ENCODE data around the gene ZBTB24.

The ZBTB24 gene

DNA sequence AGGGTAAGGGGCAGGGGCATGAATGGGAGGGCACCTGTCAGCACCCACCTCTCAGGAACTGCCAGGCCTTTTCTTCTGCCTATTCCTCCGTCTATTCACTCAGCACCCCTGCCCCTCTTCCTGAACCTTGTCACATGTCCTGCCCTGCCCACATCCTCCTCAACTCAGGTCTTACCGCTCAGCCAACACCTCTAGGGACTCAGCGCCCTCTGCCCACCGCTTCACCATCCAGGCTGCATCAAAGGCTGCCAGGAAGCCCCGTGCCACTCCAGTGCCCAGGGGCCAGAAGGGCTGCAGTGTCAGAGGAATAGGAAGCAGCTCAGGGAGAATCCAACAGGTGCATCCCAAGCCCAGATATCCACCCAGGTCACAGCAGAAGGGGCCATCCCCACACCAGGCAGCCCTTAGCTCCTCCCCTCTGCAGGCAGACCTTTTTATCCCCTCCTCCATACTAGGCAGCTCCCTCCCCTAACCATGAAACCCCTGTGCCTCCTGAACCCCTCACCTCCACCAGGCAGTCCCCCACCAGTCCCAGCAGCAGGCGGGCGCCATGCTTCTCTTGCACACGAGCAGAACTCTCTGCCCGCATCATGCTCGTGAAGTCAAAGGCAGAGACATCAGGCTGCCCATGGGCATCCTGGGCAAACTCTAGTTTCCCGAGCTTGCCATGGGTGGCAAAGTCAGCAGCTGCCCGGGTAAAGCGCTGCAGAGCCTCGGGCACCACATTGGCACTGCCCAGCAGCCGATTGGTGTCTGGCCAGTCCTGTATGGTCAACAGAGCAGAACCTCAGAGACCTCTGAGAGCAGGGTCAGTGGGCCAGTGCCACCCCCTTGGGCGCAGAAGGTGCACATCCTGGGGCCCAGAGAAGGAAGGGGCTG lies 33.0 kb downstream of the ZBTB24 start:
- DNase-seq (ENCODE audit: low spot score): no peak

DNA sequence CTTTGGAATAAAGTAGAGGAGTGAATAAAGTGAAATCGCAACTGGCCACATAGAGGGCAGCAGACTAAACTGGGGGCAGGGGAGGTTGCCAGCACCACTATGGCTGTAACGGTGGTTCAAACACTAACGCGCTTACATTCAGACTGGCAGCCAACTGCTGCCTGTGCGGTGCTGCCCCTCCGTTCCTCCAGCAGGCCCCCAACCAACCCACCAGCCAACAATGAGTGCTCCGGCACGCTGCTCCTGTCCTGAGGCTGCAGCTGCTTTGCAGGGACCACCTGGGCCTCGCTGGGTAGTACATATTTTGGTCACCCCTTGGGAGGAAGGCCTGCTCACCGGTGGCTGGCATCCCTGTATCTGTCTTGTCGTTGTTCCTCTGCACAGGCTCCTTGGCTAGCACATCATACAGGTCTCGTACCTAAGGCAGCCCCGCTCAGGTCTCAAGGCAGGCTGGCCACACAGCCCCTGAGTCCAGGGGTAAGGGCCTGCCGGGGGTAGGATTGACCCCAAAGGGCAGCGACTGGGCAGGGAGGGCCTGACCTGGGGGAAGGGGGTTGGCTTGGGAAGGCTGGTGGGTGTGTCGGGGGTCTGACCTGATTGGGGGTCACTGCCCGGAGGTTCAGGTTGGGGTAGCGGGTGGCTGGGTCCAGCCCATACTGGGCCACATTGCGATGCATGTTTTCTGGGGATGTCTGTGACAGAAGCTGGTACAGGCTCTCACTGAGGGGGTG lies 33.8 kb downstream of the ZBTB24 start:
- no peak for DNase-seq (ENCODE audit: low spot score)

DNA sequence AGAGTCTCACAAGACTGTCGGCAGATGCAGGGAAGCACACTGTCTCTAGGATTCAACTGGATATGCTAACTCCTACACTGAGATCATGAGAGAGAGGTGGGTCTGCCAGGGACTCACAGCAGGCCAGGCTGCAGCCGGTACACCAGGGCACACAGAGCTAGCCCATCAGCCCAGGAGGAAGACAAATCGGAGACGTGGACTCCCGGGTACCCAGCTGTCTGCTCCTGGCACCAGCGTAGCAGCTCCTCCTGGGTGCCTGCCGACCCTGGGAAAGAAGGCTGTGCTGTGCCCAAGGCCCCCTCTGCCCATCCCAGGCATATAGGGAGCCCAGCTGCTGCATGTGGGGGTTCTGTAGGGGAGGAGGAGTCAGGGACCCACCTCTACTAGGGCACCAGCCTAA lies 34.4 kb downstream of the ZBTB24 start:
- DNase-seq (ENCODE audit: low spot score): no peak

DNA sequence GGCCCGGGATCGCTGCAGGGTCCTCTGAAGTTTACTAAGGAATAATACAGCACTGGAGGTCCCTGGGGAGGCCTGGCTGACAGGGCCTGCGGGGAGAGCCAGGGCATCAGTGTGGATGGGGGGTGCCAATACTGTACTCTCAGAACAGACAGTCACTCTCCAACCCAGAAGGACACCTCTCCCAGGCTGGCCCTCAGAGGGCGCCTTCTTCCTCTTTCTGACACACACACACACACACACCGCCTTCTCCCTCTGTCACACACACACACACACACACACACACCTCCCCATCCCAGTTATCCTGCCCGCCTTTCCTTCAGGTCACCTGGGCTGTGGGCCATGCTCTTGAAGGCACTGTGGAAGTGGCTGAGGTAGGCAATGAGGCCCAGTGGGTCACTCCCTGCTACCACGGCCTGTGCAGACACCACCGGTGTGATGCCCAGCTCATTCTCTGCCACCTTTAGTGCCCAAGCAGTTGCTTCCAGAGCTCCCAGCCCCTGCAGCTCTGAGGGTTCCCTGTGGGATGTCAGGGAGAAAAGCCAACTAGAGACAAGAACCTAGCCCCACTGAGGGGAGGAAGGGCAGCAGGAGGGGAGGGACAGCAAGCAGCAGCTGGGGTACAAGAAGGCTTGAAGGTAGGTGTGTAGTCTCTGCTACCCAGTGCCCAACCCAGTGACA lies 35.0 kb downstream of the ZBTB24 start:
- DNase-seq (ENCODE audit: low spot score): no peak

DNA sequence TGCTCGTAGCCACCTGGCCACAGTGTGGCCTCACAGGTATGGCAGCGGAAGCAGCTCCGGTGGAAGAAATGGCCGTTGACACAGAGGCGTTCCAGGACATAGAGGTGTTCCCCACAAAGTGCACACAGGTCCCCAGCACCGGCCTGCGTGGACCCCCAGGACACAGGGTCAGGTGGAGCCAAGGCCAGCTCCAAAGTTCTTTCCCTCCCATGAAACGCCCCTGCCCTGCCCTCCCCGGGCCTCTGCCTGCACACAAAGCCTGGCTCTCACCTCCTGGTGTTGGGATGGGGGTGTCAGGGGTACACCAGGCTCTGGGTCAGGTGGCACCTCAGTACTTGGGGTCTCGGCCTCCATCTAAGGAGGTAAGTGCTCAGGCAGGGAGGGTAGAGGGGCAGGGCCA lies 35.9 kb downstream of the ZBTB24 start:
- DNase-seq (ENCODE audit: low spot score): no peak

DNA sequence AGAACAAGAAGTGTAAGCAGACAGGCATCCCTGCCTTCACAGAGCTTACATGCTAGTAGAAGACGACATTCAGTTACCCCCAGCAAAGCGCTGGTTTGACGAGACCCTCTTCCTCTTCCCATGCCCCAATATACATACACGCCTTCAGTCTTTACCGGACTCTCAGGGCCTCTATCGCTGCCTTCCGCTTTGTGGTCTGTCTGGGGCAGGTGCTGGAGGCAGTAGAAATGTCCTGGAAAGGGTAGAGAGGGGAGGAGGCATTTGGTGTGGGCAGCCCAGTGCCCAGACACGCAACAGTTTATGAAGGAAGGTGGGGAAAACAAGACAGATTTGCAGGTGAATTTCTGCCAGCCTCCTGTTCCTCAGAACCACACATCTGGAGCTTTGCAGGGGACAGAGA lies 36.5 kb downstream of the ZBTB24 start:
- DNase-seq (ENCODE audit: low spot score): no peak

DNA sequence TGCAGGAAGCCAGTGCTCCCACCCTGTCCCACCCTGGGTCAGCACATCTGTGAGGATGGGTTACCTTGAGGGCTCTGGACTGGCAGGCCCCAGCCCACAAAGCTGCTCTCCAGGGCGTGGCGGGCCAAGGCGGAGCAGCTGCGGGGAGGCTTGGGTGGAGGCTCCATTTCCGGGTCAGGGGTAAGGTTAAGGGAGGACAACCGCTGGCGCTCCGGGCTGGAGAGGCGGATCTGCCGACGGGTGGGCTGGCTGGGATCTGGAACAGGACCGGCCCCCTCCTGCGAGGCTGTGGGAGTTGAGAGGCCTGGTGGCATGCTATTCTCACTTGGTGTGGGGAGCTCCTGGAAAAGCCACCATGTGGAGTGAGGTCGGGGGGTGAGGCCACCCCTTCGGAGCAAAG lies 36.9 kb downstream of the ZBTB24 start:
- DNase-seq (ENCODE audit: low spot score): no peak

DNA sequence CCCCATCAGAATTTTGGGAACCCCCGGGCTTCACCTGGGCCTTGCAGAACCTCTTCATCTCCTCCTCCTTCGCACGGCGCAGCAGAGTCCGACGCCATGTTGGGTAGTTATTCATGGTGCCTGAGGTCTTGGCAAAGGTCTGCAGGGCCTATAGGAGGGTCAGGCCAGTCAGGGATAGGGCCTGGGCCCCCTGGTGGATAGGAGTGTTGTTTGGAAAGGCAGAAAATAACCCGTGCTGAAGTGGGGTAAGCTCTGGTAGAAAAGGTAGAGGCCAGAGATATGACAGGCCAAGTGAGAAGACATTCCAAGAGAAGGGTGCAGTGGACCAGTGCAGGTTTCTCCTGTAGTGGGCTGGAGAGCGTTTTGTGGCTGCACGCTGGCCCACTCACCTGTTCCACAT lies 37.6 kb downstream of the ZBTB24 start:
- DNase-seq (ENCODE audit: low spot score): no peak

DNA sequence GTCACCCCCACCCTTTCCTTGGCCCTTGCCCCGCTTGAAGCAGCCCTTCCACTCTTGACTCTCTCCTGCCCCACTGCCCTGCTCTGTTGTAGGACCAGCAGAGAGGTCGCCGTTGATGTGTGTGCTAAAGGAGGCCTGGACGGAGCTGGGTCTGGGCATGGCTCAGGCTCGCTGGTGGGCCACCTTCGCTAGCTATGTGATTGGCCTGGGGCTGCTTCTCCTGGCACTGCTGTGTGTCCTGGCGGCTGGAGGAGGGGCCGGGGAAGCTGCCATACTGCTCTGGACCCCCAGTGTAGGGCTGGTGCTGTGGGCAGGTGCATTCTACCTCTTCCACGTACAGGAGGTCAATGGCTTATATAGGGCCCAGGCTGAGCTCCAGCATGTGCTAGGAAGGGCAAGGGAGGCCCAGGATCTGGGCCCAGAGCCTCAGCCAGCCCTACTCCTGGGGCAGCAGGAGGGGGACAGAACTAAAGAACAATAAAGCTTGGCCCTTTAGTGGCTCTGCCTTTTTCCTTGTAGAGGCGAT lies 39.5 kb downstream of the ZBTB24 start:
- no peak for DNase-seq (ENCODE audit: low spot score)

DNA sequence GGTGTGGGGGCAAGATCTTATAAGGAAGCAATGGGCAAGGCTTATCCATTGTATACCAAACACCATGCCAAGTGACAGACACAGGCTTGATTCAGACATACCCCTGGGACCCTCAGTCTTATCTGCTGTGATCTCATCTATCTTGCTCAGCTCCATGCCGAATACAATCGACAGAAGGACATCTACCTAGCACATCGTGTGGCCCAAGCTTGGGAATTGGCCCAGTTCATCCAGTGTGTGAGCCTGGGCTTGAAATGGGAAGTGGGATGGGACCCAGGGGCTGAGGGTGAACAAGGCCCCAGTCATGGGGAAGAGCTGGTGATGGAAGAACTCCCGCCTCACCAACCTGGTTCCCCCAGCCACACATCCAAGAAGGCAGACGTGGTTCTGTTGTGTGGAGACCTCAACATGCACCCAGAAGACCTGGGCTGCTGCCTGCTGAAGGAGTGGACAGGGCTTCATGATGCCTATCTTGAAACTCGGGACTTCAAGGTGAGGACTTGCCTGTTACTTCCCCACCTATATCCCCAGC lies 40.6 kb downstream of the ZBTB24 start:
- DNase-seq (ENCODE audit: low spot score): no peak

DNA sequence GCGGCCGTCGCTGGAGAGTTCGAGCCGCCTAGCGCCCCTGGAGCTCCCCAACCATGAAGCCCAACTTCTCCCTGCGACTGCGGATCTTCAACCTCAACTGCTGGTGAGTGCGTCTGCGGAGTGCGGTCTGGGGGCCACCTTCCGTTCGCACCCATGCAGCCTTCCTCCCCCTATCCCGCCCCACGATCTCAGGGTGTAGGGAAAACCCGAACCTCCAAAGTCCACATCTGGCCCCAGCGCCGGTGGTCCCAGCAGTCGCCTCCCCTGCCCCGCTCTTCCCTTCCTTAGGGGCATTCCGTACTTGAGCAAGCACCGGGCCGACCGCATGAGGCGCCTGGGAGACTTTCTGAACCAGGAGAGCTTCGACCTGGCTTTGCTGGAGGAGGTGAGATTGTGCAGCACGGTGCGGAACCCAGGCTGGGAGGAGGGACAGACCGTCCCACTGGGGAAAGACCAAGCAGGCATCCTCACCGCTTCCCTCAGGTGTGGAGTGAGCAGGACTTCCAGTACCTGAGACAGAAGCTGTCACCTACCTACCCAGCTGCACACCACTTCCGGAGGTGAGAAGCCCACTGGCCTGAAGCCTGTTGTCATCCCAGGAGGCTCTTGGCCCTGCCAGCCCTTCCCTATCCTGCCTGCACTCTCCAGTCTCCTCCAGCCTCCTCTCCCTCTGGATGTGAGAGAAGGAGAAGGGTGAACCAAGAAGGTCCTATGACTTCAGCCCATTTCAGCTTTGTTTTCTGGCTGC lies 41.8 kb downstream of the ZBTB24 start:
- no peak for DNase-seq (ENCODE audit: low spot score)

DNA sequence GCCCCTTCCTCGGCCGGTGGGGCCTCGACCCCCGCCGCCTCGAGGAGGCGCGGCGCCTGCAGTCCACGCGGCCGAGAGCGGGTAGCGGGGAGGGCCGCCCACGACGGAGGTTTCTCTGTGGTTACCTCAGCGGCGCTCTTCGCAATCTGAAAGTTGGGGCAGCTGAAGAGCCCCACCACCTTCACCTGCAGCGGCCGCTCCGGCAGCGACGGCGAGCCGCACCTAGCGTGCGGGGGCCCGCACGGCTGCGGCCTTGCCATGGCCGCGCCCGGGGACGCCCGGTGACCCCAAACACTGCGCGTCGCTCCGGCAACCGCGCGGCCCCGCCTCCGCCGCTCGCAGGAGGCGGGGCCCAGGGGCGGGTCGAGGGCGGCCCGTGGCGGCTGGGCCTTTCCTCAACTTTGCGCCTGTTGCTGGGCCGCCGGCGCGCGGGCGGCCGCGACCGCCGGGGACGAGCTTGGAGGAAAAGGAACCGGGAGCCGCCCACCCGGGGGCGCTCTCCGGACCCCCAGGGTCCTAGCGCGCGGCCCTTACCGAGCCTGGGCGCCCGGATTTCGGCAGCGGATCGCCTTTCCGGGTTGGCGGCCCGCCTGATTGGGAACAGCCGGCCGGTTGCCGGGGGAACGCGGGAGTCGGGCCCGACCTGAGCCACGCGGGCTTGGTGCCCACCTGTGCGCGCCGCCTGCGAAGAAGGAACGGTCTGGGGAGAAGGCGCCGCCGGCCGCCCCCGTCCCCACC lies 42.5 kb downstream of the ZBTB24 start, which contains the start of the genes PPIL6 and SMPD2:
PPIL6 (minus strand) TSS at position 298 of the 738 bp plus-strand sequence; CDS start at position 260, 38 bp downstream.
SMPD2 (plus strand) TSS at position 394 of the 738 bp plus-strand sequence. CDS start 398 bp downstream, outside the sequence.
- DNase-seq (ENCODE audit: low spot score): peak; percentile 88

DNA sequence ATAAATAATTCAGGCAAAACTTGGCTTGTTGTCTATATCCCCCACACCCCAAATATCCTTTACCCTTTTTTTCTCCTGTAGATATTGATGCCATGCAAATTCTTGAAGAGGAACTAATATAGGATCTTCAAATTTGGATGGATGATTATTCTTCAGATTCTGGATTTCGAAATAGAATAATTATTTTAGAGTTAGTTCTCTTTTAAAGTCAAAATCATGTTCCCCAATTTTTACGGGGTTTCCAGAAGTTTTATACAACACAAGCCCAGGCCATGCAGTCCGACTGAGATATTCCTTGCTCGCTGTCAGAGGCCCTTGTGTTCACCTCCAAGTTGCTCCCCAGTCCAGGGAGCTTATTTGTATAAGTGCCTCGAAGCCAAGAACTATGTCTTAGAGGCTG lies 47.0 kb downstream of the ZBTB24 start:
- DNase-seq (ENCODE audit: low spot score): no peak

DNA sequence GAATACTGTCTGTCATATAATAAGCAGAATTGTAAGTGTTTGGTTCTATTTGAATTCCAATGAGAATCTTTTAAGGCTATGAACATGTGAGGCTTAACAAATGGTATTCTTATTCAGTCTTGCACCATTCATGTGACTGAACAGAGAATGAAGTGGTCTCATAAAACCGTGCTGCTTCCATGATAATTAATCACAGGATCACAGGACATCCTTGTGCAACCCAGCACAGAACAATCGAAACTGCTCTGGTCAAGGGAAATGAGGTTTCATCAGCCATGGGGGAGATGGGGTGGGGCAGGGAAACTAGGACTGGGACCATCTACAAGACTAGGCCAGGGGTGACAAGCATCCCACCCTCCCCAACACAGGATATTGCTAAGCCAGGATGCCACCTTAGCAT lies 48.6 kb downstream of the ZBTB24 start:
- DNase-seq (ENCODE audit: low spot score): no peak

DNA sequence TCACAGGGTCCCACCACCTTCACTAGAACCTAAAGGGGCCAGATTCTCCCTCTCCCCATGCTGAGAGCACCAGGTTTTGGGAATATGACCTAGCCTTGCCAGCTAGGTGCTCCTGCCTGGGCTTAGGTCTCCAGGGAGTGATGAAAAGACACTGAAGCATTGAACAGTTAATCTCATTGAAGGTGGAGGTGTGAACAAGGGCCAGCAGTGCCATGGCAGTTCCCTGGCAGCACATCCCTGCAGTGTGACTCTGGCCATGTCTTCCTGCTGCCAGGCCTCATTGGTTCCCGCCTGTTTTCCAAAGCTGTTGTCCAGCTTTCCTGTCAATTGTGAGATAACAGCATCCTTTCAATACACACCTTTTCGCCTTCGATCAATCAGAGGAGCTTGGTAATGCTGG lies 53.5 kb downstream of the ZBTB24 start:
- no peak for DNase-seq (ENCODE audit: low spot score)

DNA sequence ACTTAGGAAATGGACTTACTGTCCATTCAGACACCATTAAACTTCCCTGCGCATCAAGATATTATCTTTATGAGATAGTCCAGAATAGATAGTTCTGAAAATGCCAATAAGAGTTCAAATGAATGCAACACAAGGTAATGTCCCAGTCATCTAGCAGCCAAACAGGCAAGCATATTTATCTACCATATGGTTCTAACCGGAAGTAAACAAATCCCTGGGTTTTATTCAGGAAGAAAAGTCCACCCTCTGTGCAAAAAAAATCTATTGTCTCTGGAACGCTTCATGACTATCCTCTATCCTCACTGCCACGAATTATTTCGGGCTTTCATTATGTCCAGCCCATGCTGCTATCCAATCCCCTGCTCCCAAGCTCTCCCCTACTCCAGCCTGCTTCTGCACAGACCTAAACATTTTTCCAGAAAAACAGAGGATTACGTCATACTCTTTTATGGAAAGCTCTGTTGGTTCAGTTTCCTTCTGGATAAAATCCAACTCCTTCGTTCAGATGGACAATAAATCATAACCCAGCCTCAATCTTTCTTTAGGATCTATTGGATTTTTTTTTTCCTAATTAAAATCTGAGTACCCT lies 54.0 kb downstream of the ZBTB24 start:
- no peak for DNase-seq (ENCODE audit: low spot score)

DNA sequence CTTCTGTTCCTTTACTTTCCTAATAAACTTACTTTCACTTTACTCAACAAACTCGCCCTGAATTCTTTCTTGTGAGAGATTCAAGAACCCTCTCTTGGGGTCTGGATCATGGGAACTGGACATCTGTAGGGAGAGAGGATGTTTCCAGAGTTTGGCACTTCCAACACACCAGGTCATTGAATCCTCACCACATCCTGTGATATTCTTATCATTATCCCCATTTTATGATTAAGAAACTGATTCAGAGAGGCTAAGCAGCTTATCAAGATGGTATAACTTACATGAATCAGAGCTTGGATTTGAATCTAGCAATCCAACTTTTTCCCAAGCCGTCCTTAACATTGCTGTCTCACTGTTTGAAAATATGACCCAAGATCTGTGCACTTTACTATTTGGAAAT lies 58.1 kb downstream of the ZBTB24 start:
- no peak for DNase-seq (ENCODE audit: low spot score)

DNA sequence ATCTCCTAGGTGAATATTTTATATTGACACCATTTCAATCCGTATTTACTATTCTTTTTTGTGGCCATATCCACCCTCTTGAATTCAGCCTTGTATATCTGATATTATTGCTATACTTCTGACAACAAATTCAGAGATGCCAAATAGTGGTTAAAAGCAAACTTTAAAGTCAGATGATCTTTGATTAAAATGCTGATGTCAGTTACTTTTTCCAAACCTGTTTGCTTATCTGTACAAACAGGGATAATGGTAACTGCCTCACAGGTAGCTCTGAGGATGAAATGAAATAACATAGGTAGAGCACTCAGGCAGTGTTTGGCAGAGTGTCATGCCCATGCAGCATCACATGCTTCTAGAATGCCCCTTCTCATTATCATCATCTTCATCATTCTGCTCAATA lies 61.8 kb downstream of the ZBTB24 start:
- DNase-seq (ENCODE audit: low spot score): no peak

DNA sequence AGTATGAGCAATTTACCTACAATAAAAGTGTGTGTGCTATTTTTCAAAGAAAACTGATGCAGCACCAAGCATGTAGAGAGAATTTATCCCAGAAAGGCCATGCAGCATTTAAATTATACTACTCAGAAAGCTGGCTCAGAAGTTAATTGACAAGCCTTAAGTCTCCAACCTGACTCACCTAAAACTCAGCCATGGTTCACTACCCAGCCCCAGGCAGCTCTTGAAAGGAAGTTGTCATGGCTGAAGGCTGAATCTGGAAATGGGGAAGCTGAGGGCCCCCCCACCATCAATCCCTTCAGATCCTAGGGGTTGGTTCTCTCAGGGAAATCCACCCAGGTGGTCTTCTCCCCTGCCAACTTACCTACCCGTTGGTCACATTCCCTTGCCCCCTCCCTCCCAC lies 62.3 kb downstream of the ZBTB24 start:
- no peak for DNase-seq (ENCODE audit: low spot score)

DNA sequence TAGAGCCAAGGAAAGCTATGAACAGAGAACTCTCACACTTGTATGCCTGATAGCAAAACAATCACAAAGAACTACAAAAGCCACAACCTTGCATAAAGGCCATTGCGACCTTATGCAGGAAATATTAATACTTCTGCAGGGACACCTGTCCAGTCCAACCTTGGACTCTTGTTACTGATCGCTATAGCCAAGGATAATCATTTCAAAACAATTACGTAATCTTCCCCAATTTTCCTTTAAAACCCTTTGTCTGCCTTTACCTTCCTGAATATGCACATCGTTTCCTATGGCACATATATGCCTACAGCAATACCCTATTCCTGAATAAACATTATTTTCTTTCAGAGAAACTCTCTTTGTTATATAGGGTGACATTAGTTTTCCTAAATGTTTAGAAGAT lies 65.4 kb downstream of the ZBTB24 start:
- no peak for DNase-seq (ENCODE audit: low spot score)
